Muscle layer of colon (tissue), 2 donors: Measurements from ENCODE around the gene EVL.

Experiments
- H3K27ac ChIP-seq: one replicate; pipeline ENCODE4 v1.7.0; 2013; ENCODE audit warnings: low read depth, mild to moderate bottlenecking, low read length, moderate library complexity
- H3K27me3 ChIP-seq, 2 donors: one replicate each; pipeline ENCODE4 v1.7.0; 2013; ENCODE audit warnings: low read length in 2 of 2, mild to moderate bottlenecking in 2 of 2; ENCODE audit not compliant: insufficient read depth in 2 of 2, control insufficient read depth in 1 of 2
- H3K36me3 ChIP-seq: one replicate; pipeline ENCODE4 v1.7.0; 2013; ENCODE audit warnings: mild to moderate bottlenecking, low read length; ENCODE audit not compliant: insufficient read depth
- H3K4me1 ChIP-seq: one replicate; pipeline ENCODE4 v1.7.0; 2013; ENCODE audit warnings: mild to moderate bottlenecking, low read length; ENCODE audit not compliant: insufficient read depth
- H3K4me3 ChIP-seq, 2 donors: one replicate each; pipeline ENCODE4 v1.7.0; 2013; ENCODE audit warnings: low read length in 2 of 2, low read depth in 1 of 2, mild to moderate bottlenecking in 1 of 2, moderate library complexity in 1 of 2
- H3K9ac ChIP-seq: one replicate; pipeline ENCODE4 v1.7.0; 2013; ENCODE audit warnings: low read length
- H3K9me3 ChIP-seq: one replicate; pipeline ENCODE4 v1.7.0; 2013; ENCODE audit warnings: mild to moderate bottlenecking, low read length
- donor health status: abdominal sarcoma.
- donor health status: Adenocarcinoma of cecum.

The EVL gene

GRCh38 chr14:100124551-100125088 lies 59.4 kb downstream of the EVL start:
- Histone ChIP-seq H3K9me3 (no peaks in the 10 kb centered on the region), H3K27ac (no peak overlapping the region), H3K36me3 (peaks cover 26% of the 10 kb centered on the region), H3K9ac (no peak overlapping the region), H3K4me1 (no peaks in the 10 kb centered on the region), H3K27me3 (no peaks in the 10 kb centered on the region), H3K4me3 (no peak overlapping the region)

- Histone ChIP-seq H3K9ac (no peak overlapping the region), H3K4me1 (no peaks in the 10 kb centered on the region), H3K36me3 (peaks cover 29% of the 10 kb centered on the region), H3K27ac (no peak overlapping the region), H3K27me3 (no peaks in the 10 kb centered on the region), H3K9me3 (no peaks in the 10 kb centered on the region), H3K4me3 (no peak overlapping the region)
Measured at GRCh38 chr14:100126401-100126800, 61.2 kb downstream of the EVL start.

- peaks cover 37% of the 10 kb centered on the region for H3K36me3 ChIP-seq
- H3K27me3 ChIP-seq = no peaks in the 10 kb centered on the region
- no peaks in the 10 kb centered on the region for H3K9me3 ChIP-seq
- no peak overlapping the region for H3K9ac ChIP-seq
- no peak overlapping the region for H3K4me3 ChIP-seq
- no peak overlapping the region for H3K27ac ChIP-seq
- no peaks in the 10 kb centered on the region for H3K4me1 ChIP-seq
Measured at GRCh38 chr14:100127853-100128455, 62.7 kb downstream of the EVL start.

- H3K9ac ChIP-seq = no peak overlapping the region
- no peak overlapping the region for H3K27ac ChIP-seq
- no peak overlapping the region for H3K4me3 ChIP-seq
- H3K36me3 ChIP-seq = peaks cover 43% of the 10 kb centered on the region
- H3K4me1 ChIP-seq = no peaks in the 10 kb centered on the region
- H3K9me3 ChIP-seq = no peaks in the 10 kb centered on the region
- H3K27me3 ChIP-seq = no peaks in the 10 kb centered on the region
Measured at GRCh38 chr14:100128688-100129087, 63.5 kb downstream of the EVL start.

- Histone ChIP-seq H3K9ac (no peak overlapping the region), H3K27me3 (no peaks in the 10 kb centered on the region), H3K4me1 (no peaks in the 10 kb centered on the region), H3K27ac (no peak overlapping the region), H3K9me3 (no peaks in the 10 kb centered on the region), H3K4me3 (no peak overlapping the region), H3K36me3 (peaks cover 39% of the 10 kb centered on the region)
Measured at GRCh38 chr14:100129161-100129589, 64.0 kb downstream of the EVL start.

- no peak overlapping the region for H3K4me3 ChIP-seq
- no peaks in the 10 kb centered on the region for H3K9me3 ChIP-seq
- no peak overlapping the region for H3K27ac ChIP-seq
- H3K36me3 ChIP-seq = peaks cover 47% of the 10 kb centered on the region
- H3K4me1 ChIP-seq = no peaks in the 10 kb centered on the region
- H3K9ac ChIP-seq = no peak overlapping the region
- no peaks in the 10 kb centered on the region for H3K27me3 ChIP-seq
Measured at GRCh38 chr14:100130521-100130920, 65.3 kb downstream of the EVL start.

- Histone ChIP-seq H3K36me3 (peaks cover 47% of the 10 kb centered on the region), H3K27ac (no peak overlapping the region), H3K4me1 (no peaks in the 10 kb centered on the region), H3K27me3 (no peaks in the 10 kb centered on the region), H3K9ac (no peak overlapping the region), H3K9me3 (no peaks in the 10 kb centered on the region), H3K4me3 (no peak overlapping the region)
Measured at GRCh38 chr14:100131181-100131580, 66.0 kb downstream of the EVL start.

- no peak overlapping the region for H3K27ac ChIP-seq
- no peak overlapping the region for H3K9ac ChIP-seq
- no peaks in the 10 kb centered on the region for H3K9me3 ChIP-seq
- no peaks in the 10 kb centered on the region for H3K4me1 ChIP-seq
- H3K36me3 ChIP-seq = peaks cover 40% of the 10 kb centered on the region
- H3K4me3 ChIP-seq = no peak overlapping the region
- H3K27me3 ChIP-seq = no peaks in the 10 kb centered on the region
Measured at GRCh38 chr14:100132161-100132902, 67.1 kb downstream of the EVL start.

GRCh38 chr14:100132903-100133510 lies 67.8 kb downstream of the EVL start:
- Histone ChIP-seq H3K27me3 (no peaks in the 10 kb centered on the region), H3K9me3 (no peaks in the 10 kb centered on the region), H3K9ac (no peak overlapping the region), H3K4me1 (no peaks in the 10 kb centered on the region), H3K4me3 (no peak overlapping the region), H3K27ac (no peak overlapping the region), H3K36me3 (peaks cover 33% of the 10 kb centered on the region)

- no peak overlapping the region for H3K27ac ChIP-seq
- peaks cover 31% of the 10 kb centered on the region for H3K36me3 ChIP-seq
- H3K4me3 ChIP-seq = no peak overlapping the region
- no peaks in the 10 kb centered on the region for H3K9me3 ChIP-seq
- no peaks in the 10 kb centered on the region for H3K4me1 ChIP-seq
- no peaks in the 10 kb centered on the region for H3K27me3 ChIP-seq
- H3K9ac ChIP-seq = no peak overlapping the region
Measured at GRCh38 chr14:100134586-100134985, 69.4 kb downstream of the EVL start.

GRCh38 chr14:100135073-100135472 lies 69.9 kb downstream of the EVL start:
- H3K4me1 ChIP-seq = no peaks in the 10 kb centered on the region
- no peak overlapping the region for H3K9ac ChIP-seq
- H3K27ac ChIP-seq = no peak overlapping the region
- H3K36me3 ChIP-seq = peaks cover 31% of the 10 kb centered on the region
- no peak overlapping the region for H3K4me3 ChIP-seq
- H3K27me3 ChIP-seq = no peaks in the 10 kb centered on the region
- no peaks in the 10 kb centered on the region for H3K9me3 ChIP-seq
